ENCODE data around the gene LIMD2.
"Not testable (repeated sequence)": the region's sequence is repeated elsewhere in the genome, so short reads cannot be mapped to it uniquely, and the experiment has no call there.

The LIMD2 gene

GRCh38 chr17:63699638-63700527 lies at the start of gene LIMD2:
Gene LIMD2, minus strand, starts transcription at chr17:63700125. Its CDS starts 827 bp downstream, at chr17:63699298.
- DNase-seq (ENCODE audit: low spot score), result peak; percentile 50

GRCh38 chr17:63741408-63742173 lies 41.7 kb upstream of the LIMD2 start, which contains the start of gene STRADA:
Gene STRADA, minus strand, starts transcription at chr17:63741799. Its CDS starts 13,430 bp downstream, at chr17:63728369.
- DNase-seq (ENCODE audit: low spot score), result peak; percentile 99

- DNase-seq (ENCODE audit: low spot score), result no peak
Measured at GRCh38 chr17:63741143-63741407, 41.1 kb upstream of the LIMD2 start.

- peak; percentile 3 for DNase-seq (ENCODE audit: low spot score)
Measured at GRCh38 chr17:63740464-63741142, 40.7 kb upstream of the LIMD2 start.

GRCh38 chr17:63735691-63736090 lies 35.8 kb upstream of the LIMD2 start:
- DNase-seq (ENCODE audit: low spot score), result no peak

GRCh38 chr17:63722403-63722802 lies 22.5 kb upstream of the LIMD2 start:
- DNase-seq (ENCODE audit: low spot score), result no peak

- DNase-seq (ENCODE audit: low spot score), result not testable (repeated sequence)
Measured at GRCh38 chr17:63720194-63720593, 20.3 kb upstream of the LIMD2 start.

- no peak for DNase-seq (ENCODE audit: low spot score)
Measured at GRCh38 chr17:63718988-63719387, 19.1 kb upstream of the LIMD2 start.

- DNase-seq (ENCODE audit: low spot score), result no peak
Measured at GRCh38 chr17:63716426-63716825, 16.5 kb upstream of the LIMD2 start.

GRCh38 chr17:63714550-63715277 lies 14.8 kb upstream of the LIMD2 start:
- DNase-seq (ENCODE audit: low spot score), result peak; percentile 46

GRCh38 chr17:63709110-63709509 lies 9.2 kb upstream of the LIMD2 start:
- DNase-seq (ENCODE audit: low spot score), result no peak

GRCh38 chr17:63707151-63707550 lies 7.2 kb upstream of the LIMD2 start:
- no peak for DNase-seq (ENCODE audit: low spot score)

- DNase-seq (ENCODE audit: low spot score), result no peak
Measured at GRCh38 chr17:63706336-63707082, 6.6 kb upstream of the LIMD2 start.

GRCh38 chr17:63705657-63706056 lies 5.7 kb upstream of the LIMD2 start:
- no peak for DNase-seq (ENCODE audit: low spot score)

- no peak for DNase-seq (ENCODE audit: low spot score)
Measured at GRCh38 chr17:63704836-63705235, 4.9 kb upstream of the LIMD2 start.

- DNase-seq (ENCODE audit: low spot score), result no peak
Measured at GRCh38 chr17:63704259-63704576, 4.3 kb upstream of the LIMD2 start.

GRCh38 chr17:63703556-63704258 lies 3.8 kb upstream of the LIMD2 start:
- no peak for DNase-seq (ENCODE audit: low spot score)

GRCh38 chr17:63703029-63703428 lies 3.1 kb upstream of the LIMD2 start:
- no peak for DNase-seq (ENCODE audit: low spot score)

- no peak for DNase-seq (ENCODE audit: low spot score)
Measured at GRCh38 chr17:63702721-63703015, 2.7 kb upstream of the LIMD2 start.

GRCh38 chr17:63701868-63702720 lies 2.2 kb upstream of the LIMD2 start:
- no peak for DNase-seq (ENCODE audit: low spot score)
